SK-N-SH (cell line): ENCODE measurements around the gene SND1. TPM values are rescaled to one million over a fixed set of nuclear protein-coding genes. Genes with fewer than 3 reads are reported as not detected.
A peak's percentile ranks its signal among the peaks of the same experiment; 100 is the strongest.

ENCODE experiments used
- CTCF ChIA-PET: fragments of 300-600, 350-600 bp; formaldehyde crosslinking; extraction: SDS; loops from one replicate; lab custom pipeline; 2021; lab: Yijun Ruan, JAX
- POLR2A ChIA-PET: fragments of 350-600 bp; sonication (Branson Sonifier 250); formaldehyde crosslinking; extraction: SDS; loops from one replicate; lab custom pipeline; 2020; ENCODE audit warnings: antibody characterized with exemption, inconsistent platforms; lab: Yijun Ruan, JAX
- DNase-seq: peaks from one replicate; pipeline ENCODE4 v3.0.0; 2012
- H2AFZ ChIP-seq: fragments of 200-600 bp; sonication (generic); 2 replicates; pipeline ENCODE4 v1.8.1; 2016; ENCODE audit warnings: antibody characterized with exemption, mild to moderate bottlenecking, low read depth
- H3F3A ChIP-seq: fragments of 200-600 bp; sonication (generic); replicated peaks from 2 replicates; pipeline ENCODE3; 2016; ENCODE audit warnings: antibody characterized with exemption, mild to moderate bottlenecking; ENCODE audit not compliant: insufficient read depth
- H3K27ac ChIP-seq, 2 experiments: fragments of 200-500 bp in 1 of 2; fragments of 200-600 bp in 1 of 2; sonication (Bioruptor generic) in 1 of 2; sonication (generic), shearing (Covaris generic) in 1 of 2; 2 replicates each; pipeline versions ENCODE4 v1.5.1 to v1.6.1; 2014 to 2016; ENCODE audit warnings: low read depth in 2 of 2, inconsistent platforms in 1 of 2, low read length in 1 of 2, mild to moderate bottlenecking in 1 of 2, mixed read lengths in 1 of 2
- H3K27me3 ChIP-seq: fragments of 200-600 bp; sonication (generic), shearing (Covaris generic); 2 replicates; pipeline ENCODE4 v1.6.1; 2016; ENCODE audit warnings: mixed run types; ENCODE audit not compliant: insufficient read depth
- H3K36me3 ChIP-seq, 2 experiments: fragments of 200-500 bp in 1 of 2; fragments of 200-600 bp in 1 of 2; sonication (Bioruptor generic) in 1 of 2; sonication (generic) in 1 of 2; replicated peaks in 1 of 2; 2 replicates each; pipeline versions ENCODE3 to v1.5.1; 2014 to 2016; ENCODE audit warnings: low read length in 1 of 2, mild to moderate bottlenecking in 1 of 2; ENCODE audit not compliant: insufficient read depth in 2 of 2, control insufficient read depth in 1 of 2
- H3K4me1 ChIP-seq, 2 experiments: fragments of 200-500 bp in 1 of 2; fragments of 200-600 bp in 1 of 2; sonication (Bioruptor generic) in 1 of 2; sonication (generic), shearing (Covaris generic) in 1 of 2; 2 replicates each; pipeline versions ENCODE4 v1.5.1 to v1.6.1; 2014 to 2016; ENCODE audit warnings: low read depth in 1 of 2, low read length in 1 of 2, mixed run types in 1 of 2; ENCODE audit not compliant: insufficient read depth in 2 of 2, control insufficient read depth in 1 of 2
- H3K4me2 ChIP-seq: fragments of 200-600 bp; sonication (generic), shearing (Covaris generic); 2 replicates; pipeline ENCODE4 v1.6.1; 2017; ENCODE audit warnings: mixed run types
- H3K4me3 ChIP-seq, 2 experiments: fragments of 200-500 bp in 1 of 2; fragments of 200-600 bp in 1 of 2; sonication (Bioruptor generic) in 1 of 2; sonication (generic), shearing (Covaris generic) in 1 of 2; 2 replicates each; pipeline versions ENCODE4 v1.5.1 to v1.8.1; 2014 to 2016; ENCODE audit warnings: low read depth in 2 of 2, inconsistent platforms in 1 of 2, low read length in 1 of 2, mild to moderate bottlenecking in 1 of 2, mixed read lengths in 1 of 2, moderate library complexity in 1 of 2
- H3K79me2 ChIP-seq: fragments of 200-600 bp; sonication (generic); 2 replicates; pipeline ENCODE4 v1.8.1; 2017; ENCODE audit warnings: mild to moderate bottlenecking; ENCODE audit not compliant: insufficient read depth
- H3K9ac ChIP-seq: fragments of 200-600 bp; sonication (generic); 2 replicates; pipeline ENCODE4 v1.6.1; 2017; ENCODE audit warnings: mixed run types
- H3K9me2 ChIP-seq: fragments of 200-600 bp; sonication (generic); 2 replicates; pipeline ENCODE4 v1.6.1; 2017; ENCODE audit warnings: mixed run types
- H3K9me3 ChIP-seq: fragments of 200-600 bp; sonication (generic); 2 replicates; pipeline ENCODE4 v1.6.1; 2017; ENCODE audit warnings: mixed run types, mild to moderate bottlenecking, moderate library complexity
- H4K20me1 ChIP-seq: fragments of 200-600 bp; sonication (generic); 2 replicates; pipeline ENCODE4 v1.6.1; 2017; ENCODE audit warnings: mild to moderate bottlenecking, mixed run types; ENCODE audit not compliant: insufficient read depth
- FOXJ3 ChIP-seq: sonication (generic); formaldehyde crosslinking; IDR thresholded peaks from 2 replicates; pipeline ENCODE4 v1.5.1; 2020; ENCODE audit warnings: mild to moderate bottlenecking, missing genetic modification reagents
- NRF1 ChIP-seq: IDR thresholded peaks from 2 replicates; pipeline ENCODE4 v1.6.1; 2012; ENCODE audit warnings: low read depth, mild to moderate bottlenecking, low read length
- RAD21 ChIP-seq: IDR thresholded peaks from 2 replicates; pipeline ENCODE4 v1.6.1; 2012; ENCODE audit warnings: mild to moderate bottlenecking, low read length
- REST ChIP-seq: IDR thresholded peaks from 2 replicates; pipeline ENCODE4 v1.6.1; 2012; ENCODE audit warnings: mild to moderate bottlenecking, low read depth, low read length, moderate library complexity
- WGBS: methylation state at CpG from one replicate; pipeline ENCODE4 v1.1.6; 2017; ENCODE audit warnings: low lambda C conversion rate; 5-methylcytosine and 5-hydroxymethylcytosine counted together
- polyA plus RNA-seq, 3 experiments: library from polyadenylated mRNA; depleted of rRNA; stranded (reverse); fragments of >200 nt; gene quantifications; 2 replicates each; pipeline ENCODE4 v1.2.3, GENCODE V29; 2012
- TF ChIP-seq, protein P1 (sequence below): fragments of 200-600 bp; sonication (generic); IDR thresholded peaks from 2 replicates; pipeline ENCODE4 v1.6.1; 2017; ENCODE audit warnings: antibody characterized with exemption, mild to moderate bottlenecking, moderate library complexity
- TF ChIP-seq, protein P2 (sequence below): IDR thresholded peaks from 2 replicates; pipeline ENCODE4 v1.4.0; 2012; ENCODE audit warnings: low read depth
- TF ChIP-seq, protein P3 (sequence below): IDR thresholded peaks from 2 replicates; pipeline ENCODE4 v1.4.0; 2012; ENCODE audit warnings: low read depth, borderline replicate concordance

Gene SND1
- polyA plus RNA-seq, 1 of the 3 experiments (the other 2 are of a cell fraction): 165 TPM

DNA sequence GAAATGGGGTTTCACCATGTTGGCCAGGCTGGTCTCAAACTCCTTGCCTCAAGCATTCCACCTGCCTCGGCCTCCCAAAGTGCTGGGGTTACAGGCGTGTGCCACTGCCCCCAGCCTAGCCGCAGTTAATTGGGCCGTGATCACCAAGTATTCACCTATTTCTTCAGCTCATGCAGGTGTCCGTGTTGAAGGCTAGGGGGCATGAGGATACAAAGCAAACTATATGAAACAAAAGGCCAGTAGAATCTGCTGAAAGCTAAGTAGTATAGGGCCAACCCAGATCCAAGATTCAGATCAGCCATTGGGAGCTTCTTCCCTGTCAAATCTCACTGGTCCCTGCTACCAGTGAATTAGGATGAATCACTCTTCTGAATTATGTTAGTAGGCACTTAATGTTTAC, 305.9 kb downstream of the SND1 start:
- WGBS: 88% methylated on average over 5 of the region's 5 CpGs
- peaks cover 10% of the 10 kb centered on the region; the same call in 1 of the 2 replicates for H4K20me1 ChIP-seq

More for the DNA sequence above, 305.9 kb downstream of the SND1 start:
- Histone ChIP-seq H3K9me2 (no peaks in the 10 kb centered on the region), H3K4me2 (no peak overlapping the region), H3K36me3 (peaks cover 20 to 26% of the 10 kb centered on the region in 2 experiments), H2AFZ (no peak overlapping the region), H3K79me2 (peaks cover 18% of the 10 kb centered on the region; the same call in 1 of the 2 replicates), H3K9me3 (no peaks in the 10 kb centered on the region), H3K4me1 (peaks cover 13 to 29% of the 10 kb centered on the region in 2 experiments; a peak in 3 of 4 replicates), H3K4me3 (no peak overlapping the region), H3K9ac (no peak overlapping the region), H3F3A (no peaks in the 10 kb centered on the region), H3K27me3 (no peaks in the 10 kb centered on the region), H3K27ac (no peak overlapping the region)
- no peak for DNase-seq
- TF ChIP-seq, protein P1, sequence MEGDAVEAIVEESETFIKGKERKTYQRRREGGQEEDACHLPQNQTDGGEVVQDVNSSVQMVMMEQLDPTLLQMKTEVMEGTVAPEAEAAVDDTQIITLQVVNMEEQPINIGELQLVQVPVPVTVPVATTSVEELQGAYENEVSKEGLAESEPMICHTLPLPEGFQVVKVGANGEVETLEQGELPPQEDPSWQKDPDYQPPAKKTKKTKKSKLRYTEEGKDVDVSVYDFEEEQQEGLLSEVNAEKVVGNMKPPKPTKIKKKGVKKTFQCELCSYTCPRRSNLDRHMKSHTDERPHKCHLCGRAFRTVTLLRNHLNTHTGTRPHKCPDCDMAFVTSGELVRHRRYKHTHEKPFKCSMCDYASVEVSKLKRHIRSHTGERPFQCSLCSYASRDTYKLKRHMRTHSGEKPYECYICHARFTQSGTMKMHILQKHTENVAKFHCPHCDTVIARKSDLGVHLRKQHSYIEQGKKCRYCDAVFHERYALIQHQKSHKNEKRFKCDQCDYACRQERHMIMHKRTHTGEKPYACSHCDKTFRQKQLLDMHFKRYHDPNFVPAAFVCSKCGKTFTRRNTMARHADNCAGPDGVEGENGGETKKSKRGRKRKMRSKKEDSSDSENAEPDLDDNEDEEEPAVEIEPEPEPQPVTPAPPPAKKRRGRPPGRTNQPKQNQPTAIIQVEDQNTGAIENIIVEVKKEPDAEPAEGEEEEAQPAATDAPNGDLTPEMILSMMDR: no peak
- TF ChIP-seq RAD21 (peak; percentile 23; the same call in 1 of the 2 replicates), REST (no peak), NRF1 (no peak), FOXJ3 (CRISPR knock-in tag) (no peak)
- TF ChIP-seq, protein P2, sequence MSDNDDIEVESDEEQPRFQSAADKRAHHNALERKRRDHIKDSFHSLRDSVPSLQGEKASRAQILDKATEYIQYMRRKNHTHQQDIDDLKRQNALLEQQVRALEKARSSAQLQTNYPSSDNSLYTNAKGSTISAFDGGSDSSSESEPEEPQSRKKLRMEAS: no peak
- TF ChIP-seq, protein P3, sequence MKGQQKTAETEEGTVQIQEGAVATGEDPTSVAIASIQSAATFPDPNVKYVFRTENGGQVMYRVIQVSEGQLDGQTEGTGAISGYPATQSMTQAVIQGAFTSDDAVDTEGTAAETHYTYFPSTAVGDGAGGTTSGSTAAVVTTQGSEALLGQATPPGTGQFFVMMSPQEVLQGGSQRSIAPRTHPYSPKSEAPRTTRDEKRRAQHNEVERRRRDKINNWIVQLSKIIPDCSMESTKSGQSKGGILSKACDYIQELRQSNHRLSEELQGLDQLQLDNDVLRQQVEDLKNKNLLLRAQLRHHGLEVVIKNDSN: no peak
- CTCF ChIA-PET: no interaction called here
- POLR2A ChIA-PET: no interaction called here
